ENCODE measurements around the gene TM4SF18.
A peak's percentile ranks its signal among the peaks of the same experiment; 100 is the strongest.
"Not testable (repeated sequence)": the region's sequence is repeated elsewhere in the genome, so short reads cannot be mapped to it uniquely, and the experiment has no call there.

TM4SF18 gene

DNA sequence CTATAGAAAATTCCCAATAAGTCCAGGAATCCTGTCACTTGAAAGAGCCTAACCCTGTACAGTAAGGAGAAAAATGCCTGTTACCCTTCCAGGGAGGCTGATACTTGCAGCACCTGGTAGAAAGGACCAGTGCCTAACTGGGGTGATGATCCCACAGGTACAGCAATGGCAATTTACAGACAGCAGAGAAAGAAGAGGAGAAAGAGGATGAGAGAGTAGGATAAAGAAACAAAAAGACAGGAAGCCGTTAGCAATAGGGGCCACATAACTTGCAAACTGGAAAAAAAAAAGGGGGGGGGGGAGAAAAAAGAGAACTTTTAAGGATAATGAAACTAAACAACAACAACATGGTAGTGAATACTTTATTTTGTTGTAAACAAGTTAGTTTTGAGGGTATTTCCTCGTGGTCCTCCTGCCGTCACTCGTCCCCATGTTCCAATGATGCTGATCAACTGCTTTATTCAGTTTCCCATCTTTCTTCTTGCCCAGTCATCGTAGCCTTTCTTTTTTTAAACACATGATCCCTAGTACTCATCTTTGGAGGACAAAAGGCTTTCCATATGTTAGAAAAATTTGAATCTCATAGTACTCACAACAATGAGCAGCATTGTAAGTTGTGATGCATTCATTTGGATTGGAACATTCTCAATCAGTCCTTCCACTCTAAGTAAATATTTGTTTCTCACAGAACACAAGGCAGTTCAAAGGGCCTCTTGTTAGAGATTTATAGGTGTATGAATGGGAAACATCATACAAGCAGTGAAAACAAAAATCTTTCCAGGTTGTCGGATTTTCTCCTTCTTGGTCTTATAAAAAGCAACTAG, 35.5 kb upstream of the TM4SF18 start:
- no peak for DNase-seq (ENCODE audit: low read depth)

DNA sequence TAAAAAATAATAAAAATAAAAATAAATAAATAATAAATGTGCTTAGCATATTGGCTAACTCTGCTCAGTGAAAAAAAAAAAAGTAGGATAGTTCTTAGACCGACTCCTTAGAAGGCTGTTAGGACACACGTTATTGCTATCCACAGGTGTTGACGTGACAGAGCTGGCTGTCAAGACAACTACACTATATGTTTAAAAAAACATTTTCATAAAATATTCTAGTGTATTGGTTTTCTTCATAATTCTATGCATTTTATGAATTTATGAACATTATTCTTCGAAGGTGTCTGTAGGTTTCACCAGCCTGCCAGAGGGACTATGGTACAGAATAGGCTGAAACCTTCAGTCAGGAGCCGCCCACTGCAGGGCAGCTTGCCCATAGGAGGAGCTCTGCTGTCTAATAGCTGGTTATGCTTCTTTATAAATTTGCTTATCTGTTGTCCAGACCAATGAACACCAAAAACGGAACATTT, 34.8 kb upstream of the TM4SF18 start:
- no peak for DNase-seq (ENCODE audit: low read depth)

DNA sequence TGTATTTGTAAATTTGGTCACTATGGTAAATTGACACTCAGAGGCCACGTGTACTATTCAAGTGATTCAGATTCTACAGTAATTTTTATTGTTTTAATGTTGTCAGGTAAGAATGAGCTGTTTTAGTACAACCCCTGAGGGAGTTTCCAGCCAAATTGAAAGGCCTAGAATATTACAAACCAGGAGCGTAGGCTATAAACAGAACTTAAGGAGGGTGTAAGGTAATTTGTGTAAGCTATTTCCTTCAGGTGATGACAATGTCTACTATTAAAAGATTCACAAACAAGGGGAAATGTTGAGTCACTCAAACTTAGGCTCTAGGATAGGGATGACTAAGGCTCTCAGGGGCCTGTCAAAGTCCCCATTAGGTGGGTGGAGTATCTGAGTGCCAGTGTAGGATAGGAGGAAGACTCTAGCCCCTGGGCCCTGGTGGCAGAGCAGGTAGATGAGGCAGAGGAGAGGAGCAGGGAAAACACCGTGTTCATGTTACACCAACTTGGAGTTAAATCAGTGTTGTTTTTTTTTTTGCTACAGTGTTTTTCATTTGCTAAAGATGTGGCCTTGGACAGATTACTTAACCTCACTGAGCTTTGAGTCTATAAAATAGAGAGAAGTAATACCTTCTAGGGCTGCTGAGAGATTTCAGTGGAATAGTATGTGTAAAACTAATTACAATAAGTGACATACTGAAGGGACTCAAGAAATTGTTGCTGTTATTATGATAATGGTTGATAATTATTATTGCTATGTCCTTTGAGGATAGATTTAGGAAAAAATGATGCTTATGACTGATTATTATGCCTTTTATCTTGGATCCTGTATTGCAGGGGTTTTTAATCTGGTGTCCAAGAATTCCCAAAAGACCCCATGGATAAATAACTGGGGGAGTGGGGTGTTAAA, 33.8 kb upstream of the TM4SF18 start:
- peak; percentile 57 for DNase-seq (ENCODE audit: low read depth)

DNA sequence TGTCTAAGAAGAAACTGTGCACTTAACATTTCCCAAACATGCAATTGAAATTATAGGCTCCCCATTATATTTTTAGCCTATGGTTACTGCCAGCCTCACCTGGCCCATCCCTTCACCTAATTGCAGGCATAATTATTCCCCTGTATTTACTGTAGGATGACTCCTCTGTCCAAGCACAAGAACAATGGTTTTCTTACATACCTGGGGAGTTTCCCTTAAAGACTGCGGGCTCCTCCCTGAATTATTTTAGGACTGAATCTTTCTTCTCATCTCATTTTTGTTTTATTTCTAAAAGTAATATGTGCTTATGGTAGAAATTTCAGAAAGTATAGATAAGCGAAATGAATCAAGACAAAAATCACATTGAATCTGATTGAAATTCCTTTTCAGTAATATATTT, 32.6 kb upstream of the TM4SF18 start:
- no peak for DNase-seq (ENCODE audit: low read depth)

DNA sequence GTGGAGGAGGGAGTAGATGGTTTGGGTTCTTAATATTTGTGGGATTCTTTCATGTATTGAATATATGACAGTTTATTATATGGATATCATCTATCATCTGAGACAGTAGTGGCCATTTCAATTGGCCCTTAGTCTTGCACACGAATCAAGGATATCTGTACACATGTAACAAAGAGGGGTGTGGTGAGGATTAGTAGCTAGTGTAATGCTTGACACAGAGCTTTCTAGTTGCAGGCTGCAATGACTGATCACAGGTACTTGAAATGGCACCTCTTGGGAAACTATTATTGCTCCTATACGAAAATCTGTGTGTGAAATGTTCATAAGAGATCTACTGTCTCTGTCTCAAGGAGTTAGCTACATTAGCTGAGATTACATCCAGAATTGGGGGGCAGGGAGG, 31.2 kb upstream of the TM4SF18 start:
- no peak for DNase-seq (ENCODE audit: low read depth)

DNA sequence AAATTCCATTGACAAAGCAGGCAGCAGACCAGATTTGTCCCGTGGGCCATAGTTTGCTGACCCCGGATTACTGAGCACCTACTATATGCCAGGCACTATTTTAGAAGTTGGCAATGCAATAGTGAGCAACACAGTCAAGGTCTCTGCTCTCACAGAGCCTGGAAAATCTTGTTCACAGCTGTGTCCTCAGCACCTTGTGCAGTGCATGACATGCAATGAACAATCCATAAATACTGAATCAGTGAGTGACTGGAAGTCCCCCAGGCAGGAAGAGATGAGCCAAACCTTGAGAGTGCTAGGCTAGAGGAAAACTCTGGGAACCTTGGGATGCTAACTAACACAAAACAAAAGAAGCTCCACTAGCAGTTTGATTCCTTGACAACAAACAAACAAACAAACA, 29.6 kb upstream of the TM4SF18 start:
- DNase-seq (ENCODE audit: low read depth), result peak; percentile 80

DNA sequence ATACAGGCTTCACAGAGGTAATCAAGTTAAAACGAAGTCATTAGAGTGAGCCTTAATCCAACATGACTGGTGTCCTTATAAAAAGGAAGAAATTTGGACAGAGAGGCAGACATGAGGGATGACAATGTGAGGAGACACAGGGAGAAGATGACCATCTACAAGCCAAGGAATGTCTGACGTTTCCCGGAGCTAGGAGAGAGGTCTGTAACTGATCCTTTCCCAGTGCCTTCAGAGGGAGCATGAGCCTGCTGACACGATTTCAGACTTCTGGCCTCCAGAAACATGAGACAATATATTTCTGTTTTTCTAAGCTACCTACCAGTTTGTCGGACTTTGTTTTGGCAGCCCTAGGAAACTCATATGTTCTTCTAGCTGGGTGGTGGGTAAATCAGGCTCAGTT, 28.9 kb upstream of the TM4SF18 start:
- DNase-seq (ENCODE audit: low read depth), result peak; percentile 55

DNA sequence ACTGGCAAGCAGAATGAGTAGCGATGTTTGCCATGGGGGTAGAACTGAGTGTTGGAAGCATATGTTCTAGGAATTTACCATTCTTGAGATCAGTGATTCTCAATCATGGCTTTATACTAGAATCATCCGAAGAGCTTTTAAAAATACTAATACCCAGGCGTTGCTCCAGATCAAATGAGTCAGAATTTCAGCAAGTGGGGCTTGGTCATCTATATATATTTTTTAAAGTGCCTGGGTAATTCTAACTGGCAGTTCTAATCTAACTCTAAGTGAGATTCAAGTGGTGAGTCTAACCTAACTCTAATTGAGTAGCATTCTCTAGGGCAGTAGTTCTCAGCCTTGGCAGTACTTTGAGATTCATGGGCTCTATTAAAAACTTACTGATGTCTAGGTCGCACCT, 23.2 kb upstream of the TM4SF18 start:
- DNase-seq (ENCODE audit: low read depth), result peak; percentile 70

DNA sequence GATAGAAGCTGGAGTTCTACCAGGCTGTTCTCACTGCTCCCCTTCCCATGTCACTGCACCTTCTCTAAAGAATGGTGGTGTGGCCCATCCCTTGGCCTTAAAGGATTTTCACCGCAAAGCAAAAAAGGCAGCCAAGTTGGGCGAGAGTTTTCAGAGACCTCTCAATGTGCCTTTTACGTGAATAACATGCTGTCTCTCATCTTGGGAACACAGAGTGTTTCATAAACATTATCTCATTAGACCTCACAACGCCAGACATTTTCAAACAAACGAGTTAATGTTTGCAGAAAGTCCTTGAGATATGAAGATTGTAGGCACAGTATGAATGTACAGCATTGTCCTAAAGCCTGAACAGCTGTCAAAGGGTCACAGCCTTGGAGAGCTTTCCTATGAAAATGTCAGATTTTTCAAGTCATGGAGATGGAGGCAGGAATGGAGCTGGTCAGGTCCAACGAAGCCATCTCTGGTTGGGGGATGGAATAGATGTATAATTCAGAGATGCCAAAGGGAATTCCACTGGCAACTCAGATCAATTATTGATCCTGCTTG, 22.7 kb upstream of the TM4SF18 start:
- DNase-seq (ENCODE audit: low read depth), result no peak

DNA sequence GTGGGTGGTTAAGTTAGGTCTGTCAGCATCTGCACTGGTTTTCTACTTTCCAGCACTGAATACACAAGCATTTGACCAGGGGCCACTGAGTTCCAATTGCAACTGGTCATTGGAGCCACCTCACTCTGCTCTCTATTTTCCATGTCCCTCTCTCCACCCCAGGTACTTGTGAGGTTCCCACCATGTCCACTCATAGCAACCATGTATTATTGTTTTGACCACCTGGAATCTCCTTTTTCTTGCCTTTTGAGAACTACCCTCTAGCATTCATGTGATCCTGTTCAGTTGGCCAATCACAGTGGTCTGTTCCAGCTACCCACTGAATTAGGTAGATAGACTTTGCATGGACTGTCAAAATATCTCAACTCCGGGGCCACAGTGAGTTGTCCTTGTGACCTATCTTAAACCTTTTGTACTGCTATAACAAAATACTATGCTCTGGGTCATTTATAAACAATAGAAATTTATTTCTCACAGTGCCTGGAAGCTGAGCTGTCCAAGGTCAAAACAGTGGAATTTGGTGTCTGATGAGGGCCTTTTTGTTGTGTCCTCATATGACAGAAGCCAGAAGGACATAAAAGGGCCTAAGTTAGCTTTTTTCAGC, 20.2 kb upstream of the TM4SF18 start:
- DNase-seq (ENCODE audit: low read depth), result peak; percentile 45

DNA sequence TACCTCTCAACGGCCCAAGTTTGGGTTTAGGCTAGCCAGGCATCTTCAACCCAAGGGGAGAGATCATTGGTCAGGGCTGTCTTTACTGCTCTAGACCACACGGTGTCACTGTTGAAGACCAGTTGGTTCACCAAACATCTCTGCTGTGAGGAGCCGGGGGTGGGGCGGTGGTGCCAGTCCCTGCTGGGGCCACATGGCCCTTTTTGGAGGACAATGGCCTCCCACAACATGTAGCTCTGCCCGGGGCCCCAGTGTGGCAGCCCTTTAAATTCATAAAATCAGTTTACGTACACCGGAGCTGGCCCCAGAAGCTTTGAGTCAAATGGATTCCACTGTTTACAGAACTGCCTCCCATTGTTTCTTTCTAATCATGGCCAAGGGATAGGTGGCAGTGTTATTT, 19.1 kb upstream of the TM4SF18 start:
- DNase-seq (ENCODE audit: low read depth), result peak; percentile 71

DNA sequence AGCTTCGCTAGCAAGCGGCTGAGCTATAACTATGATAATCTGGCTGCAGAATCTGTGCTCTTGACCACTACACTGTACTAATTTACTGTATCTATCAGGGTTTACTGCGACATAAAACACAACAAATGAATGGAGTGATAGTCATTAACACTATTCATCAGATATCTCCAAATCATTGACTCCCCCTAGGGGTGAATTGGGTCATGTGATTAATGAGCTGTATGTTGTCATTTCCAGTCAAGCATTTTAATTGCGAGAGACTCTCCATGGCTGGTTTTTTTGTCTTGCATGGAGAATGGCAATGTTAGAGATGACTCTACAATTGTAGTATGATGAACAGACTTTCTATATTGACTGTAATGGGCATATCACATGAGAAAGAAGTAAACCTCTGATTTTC, 10.5 kb upstream of the TM4SF18 start:
- no peak for DNase-seq (ENCODE audit: low read depth)

DNA sequence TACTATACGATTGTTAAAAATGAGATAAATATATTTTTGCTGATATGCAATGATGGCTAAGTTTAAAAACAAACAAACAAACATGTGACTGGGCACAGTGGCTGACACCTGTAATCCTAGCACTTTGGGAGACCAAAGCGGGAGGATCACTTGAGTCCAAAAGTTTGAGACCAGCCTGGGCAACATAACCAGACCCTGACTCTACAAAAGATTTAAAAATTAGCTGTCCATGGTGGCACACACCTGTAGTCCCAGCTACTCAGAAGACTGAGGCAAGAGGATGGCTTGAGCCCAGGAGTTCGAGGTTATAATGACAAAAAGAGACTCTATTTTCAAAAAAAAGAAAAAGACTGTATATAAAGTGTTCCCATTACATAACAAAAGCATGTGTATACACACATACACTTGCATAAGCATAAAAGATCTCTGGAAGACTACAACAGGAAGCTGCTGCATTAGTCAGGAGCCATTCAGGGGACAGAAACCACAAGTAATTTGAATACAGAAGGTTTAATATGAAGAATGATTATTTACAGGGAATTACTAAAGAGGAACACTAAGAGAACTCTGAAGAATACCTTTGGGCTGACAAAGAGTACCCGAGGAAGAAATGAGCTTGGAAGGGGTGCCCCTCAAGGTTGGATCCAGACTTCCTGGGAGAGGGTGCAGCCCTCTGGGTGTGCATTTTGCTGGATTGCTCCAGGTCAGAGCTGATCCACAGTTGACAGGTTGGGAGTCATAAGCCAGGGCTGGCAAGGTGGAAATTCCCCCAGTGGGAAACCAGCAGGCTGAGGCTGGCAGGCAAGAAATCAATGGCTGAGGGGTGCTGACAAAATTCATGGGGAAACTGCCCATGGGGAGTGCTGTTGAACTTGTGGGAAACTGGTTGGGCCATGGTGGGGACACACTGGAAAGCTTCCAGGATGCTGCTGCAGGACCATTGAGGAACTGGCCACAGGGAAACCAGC, 9.3 kb upstream of the TM4SF18 start:
- peak; percentile 87 for DNase-seq (ENCODE audit: low read depth)

DNA sequence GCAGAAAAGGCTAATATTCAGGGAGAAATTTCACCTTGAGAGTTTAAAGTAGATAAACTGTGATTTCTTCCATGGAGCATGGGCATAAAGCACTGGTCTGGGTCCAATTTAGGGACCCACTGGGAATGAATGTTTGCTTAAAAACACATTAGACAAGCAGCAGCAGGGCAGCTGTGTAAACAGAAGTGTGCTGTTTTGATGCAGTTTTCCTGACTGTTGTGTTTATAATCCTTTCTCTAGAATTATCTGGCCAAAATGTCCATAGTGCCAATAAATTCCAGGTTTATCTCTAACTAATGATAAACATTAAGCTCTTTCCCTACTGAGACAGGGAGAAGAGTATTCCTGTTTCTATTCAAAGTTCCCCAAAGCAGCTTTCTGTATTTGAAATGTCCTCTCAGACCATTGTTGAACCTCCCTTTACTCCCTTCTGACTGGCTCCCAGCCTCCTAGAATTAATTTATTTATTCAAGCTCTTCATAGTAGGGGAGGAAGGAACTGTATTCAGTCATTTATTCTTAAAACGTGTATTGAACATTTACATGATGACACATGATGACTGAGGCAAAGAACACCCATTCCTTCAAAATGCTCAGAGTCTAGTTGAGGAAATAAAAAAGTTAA, 7.0 kb upstream of the TM4SF18 start:
- peak; percentile 59 for DNase-seq (ENCODE audit: low read depth)

DNA sequence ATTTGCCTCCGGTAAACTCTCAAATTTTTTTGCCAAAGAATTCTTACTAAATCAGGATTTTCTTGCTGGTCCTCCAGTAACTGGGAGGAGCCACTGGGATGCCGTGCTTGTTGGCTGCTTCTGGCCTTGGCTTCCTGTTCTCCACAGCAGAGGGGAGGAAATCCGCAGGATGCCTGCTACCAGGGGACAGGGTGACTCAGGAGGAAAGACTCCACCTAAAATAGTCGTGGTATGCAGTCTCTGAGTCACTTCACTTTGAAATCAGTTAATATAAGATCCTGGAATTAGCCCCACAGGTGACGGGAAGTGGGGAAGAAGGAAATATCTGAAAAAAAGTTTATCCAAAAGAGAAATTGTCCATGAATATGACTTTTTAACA, 6.5 kb upstream of the TM4SF18 start:
- DNase-seq (ENCODE audit: low read depth), result peak; percentile 98

DNA sequence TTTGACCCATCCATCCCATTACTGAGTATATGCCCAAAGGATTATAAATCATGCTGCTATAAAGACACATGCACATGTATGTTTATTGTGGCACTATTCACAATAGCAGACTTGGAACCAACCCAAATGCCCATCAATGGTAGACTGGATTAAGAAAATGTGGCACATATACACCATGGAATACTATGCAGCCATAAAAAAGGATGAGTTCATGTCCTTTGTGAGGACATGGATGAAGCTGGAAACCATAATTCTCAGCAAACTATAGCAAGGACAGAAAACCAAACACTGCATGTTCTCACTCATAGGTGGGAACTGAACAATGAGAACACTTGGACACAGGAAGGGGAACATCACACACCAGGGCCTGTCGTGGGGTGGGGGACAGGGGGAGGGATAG, 4.0 kb upstream of the TM4SF18 start:
- not testable (repeated sequence) for DNase-seq (ENCODE audit: low read depth)

DNA sequence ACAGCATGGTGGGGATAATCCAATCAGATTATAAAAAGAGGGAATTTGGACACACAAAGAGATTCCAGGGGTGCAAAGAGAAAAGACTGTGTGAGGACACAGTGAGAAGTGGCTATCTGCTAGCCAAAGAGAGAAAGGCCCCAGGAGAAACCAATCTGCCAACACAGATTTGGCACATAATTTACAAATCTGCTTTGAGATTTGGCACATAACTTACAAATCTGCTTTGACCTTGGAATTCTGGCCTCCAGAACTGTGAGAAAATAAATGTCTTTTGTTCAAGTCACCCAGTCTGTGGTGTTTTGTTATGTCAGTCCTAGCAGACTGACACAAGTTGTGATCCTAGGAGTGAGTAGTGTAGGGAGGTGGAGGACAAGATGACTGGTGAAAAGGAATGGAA, 3.5 kb upstream of the TM4SF18 start:
- peak; percentile 48 for DNase-seq (ENCODE audit: low read depth)

DNA sequence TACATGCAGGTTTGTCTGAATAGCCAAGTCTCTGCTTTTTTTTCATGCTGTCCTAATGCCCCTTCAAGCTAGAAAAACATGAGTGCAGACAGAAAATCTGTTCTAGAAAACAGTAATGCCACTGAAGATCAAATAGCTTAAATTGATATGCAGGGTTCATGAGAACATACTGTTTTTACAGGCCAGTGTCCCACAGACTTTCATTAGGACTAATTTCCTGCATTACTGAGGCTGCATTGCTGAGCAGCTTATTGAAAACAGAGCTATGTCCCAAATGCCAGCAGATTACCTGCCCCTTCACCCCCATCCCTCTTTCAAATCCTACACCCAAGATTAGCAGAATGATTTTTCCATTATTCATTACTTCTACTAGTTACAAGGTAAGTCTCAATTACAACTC, 665 bp downstream of the TM4SF18 start:
- peak; percentile 43 for DNase-seq (ENCODE audit: low read depth)

DNA sequence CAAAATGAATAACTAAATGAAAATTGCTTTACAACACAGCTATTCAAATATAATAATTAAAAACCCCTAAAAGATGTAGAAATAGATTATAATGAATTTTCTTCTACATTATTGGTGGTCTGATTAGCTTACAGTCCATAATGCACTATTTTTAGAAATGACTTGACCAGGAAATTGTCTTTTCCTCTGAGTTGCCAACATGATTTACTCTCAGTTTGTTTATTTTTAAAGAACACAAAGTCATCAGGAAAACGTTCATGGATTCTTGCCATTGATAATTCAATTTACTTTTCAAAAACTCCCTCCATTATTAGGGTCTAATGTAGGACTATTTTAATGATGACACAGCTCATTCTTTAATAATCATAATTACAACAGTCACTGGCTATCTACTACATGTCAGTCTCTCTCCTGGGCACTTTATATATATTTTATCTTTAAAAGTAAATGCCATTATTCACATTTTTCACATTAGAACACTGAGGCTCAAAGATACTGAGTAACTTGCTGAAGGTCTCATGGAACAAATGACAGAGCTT, 1.1 kb downstream of the TM4SF18 start:
- DNase-seq (ENCODE audit: low read depth), result peak; percentile 52

DNA sequence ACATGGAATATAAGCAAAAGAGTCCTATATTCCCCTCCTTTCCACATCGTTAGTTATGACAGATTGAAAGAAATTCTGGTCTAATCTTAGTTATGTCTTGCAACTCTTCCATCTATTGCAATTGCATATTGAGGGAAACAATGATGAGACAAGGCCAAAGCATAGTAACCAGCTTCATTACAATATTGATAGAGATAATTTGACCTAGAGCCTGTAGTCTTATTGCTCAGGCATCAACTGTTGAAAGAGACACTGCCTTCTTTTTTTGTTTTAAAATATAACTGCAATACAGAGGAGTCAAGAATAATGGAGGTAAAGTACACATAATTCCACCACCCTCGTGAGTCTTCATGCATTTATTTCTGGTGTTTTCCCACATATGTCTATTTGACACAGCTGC, 2.0 kb downstream of the TM4SF18 start:
- no peak for DNase-seq (ENCODE audit: low read depth)
